Suprapubic skin (tissue), 4 donors: ENCODE results near the gene STAG3.

Experiments used
- POLR2A ChIP-seq, 2 donors: fragments of 450-650 bp; IDR thresholded peaks; one replicate each; pipeline ENCODE4 v1.6.1; 2017; ENCODE audit warnings: antibody characterized with exemption in 2 of 2, mild to moderate bottlenecking in 2 of 2, moderate library complexity in 2 of 2
- POLR2AphosphoS5 ChIP-seq, 3 donors: sonication (generic); formaldehyde crosslinking; IDR thresholded peaks; one replicate each; pipeline ENCODE4 v1.6.1; 2017; ENCODE audit warnings: antibody characterized with exemption in 3 of 3
- TF ChIP-seq, protein P1 (sequence below), 2 donors: fragments of 200-600 bp in 1 of 2; fragments of 450-650 bp in 1 of 2; sonication (generic) in 1 of 2; IDR thresholded peaks; one replicate each; pipeline ENCODE4 v1.5.1; 2016 to 2019; ENCODE audit warnings: antibody characterized with exemption in 2 of 2, mild to moderate bottlenecking in 1 of 2, moderate library complexity in 1 of 2

GRCh38 chr7:100185726-100186125, 8.0 kb downstream of the STAG3 start:
- TF ChIP-seq, protein P1, sequence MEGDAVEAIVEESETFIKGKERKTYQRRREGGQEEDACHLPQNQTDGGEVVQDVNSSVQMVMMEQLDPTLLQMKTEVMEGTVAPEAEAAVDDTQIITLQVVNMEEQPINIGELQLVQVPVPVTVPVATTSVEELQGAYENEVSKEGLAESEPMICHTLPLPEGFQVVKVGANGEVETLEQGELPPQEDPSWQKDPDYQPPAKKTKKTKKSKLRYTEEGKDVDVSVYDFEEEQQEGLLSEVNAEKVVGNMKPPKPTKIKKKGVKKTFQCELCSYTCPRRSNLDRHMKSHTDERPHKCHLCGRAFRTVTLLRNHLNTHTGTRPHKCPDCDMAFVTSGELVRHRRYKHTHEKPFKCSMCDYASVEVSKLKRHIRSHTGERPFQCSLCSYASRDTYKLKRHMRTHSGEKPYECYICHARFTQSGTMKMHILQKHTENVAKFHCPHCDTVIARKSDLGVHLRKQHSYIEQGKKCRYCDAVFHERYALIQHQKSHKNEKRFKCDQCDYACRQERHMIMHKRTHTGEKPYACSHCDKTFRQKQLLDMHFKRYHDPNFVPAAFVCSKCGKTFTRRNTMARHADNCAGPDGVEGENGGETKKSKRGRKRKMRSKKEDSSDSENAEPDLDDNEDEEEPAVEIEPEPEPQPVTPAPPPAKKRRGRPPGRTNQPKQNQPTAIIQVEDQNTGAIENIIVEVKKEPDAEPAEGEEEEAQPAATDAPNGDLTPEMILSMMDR (IDR thresholded peaks at IDR 0.05): no peak
- no peak for TF ChIP-seq POLR2AphosphoS5 (IDR thresholded peaks at IDR 0.05)
- TF ChIP-seq POLR2A (IDR thresholded peaks at IDR 0.05): no peak
